ELF-1 (cell line): ENCODE data around the gene EBF3.
A peak's percentile ranks its signal among the peaks of the same experiment; 100 is the strongest.

Experiments
- DNase-seq: peaks from one replicate; pipeline ENCODE4 v3.0.0-alpha.2; 2016; ENCODE audit warnings: low read depth, low spot score

Gene EBF3, protein sequence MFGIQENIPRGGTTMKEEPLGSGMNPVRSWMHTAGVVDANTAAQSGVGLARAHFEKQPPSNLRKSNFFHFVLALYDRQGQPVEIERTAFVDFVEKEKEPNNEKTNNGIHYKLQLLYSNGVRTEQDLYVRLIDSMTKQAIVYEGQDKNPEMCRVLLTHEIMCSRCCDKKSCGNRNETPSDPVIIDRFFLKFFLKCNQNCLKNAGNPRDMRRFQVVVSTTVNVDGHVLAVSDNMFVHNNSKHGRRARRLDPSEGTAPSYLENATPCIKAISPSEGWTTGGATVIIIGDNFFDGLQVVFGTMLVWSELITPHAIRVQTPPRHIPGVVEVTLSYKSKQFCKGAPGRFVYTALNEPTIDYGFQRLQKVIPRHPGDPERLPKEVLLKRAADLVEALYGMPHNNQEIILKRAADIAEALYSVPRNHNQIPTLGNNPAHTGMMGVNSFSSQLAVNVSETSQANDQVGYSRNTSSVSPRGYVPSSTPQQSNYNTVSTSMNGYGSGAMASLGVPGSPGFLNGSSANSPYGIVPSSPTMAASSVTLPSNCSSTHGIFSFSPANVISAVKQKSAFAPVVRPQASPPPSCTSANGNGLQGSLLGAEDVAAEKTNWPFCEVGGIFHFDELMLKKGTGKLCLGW

DNA sequence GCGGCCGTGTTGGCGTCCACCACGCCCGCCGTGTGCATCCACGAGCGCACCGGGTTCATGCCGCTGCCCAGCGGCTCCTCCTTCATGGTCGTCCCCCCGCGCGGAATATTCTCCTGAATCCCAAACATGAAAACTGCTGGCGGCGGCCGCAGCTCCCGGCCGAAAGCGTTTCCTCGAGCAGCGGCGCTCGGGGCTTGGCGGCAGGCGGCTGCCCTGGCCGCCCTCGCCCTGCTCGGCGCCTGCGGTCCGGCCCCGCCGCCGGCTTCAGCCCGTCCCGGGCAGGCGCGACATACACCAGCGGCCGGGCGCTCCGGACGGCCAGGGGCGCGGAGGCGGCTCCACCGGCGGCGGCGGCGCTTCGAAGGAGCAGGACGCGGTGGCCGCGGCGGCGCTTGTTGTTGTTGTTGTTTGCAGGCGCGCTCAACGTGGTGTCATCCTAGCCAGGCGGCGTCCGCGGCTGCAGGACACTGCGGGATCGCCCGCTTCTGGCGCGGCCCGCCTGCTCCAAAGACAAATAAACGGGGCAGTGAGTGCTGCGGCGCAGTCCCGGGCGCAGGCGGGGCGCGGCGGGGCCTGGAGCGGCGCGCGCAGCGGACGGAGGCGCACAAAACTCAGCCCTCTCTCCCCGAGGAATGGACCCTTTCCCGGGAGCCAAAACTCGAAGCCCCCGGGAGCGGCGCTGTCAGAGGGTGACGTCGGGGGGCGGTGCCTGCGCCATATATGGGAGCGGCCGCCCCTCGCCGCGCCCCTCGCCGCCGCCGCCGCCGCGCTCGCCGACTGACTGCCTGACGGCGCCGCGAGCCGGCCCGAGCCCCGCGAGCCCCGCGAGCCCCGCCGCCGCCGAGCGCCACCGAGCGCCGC, at the start of gene EBF3:
Gene EBF3, minus strand, starts transcription at position 634 of the 861 bp plus-strand sequence. Its CDS starts 506 bp downstream, at position 128.
- DNase-seq = peak; percentile 91

DNA sequence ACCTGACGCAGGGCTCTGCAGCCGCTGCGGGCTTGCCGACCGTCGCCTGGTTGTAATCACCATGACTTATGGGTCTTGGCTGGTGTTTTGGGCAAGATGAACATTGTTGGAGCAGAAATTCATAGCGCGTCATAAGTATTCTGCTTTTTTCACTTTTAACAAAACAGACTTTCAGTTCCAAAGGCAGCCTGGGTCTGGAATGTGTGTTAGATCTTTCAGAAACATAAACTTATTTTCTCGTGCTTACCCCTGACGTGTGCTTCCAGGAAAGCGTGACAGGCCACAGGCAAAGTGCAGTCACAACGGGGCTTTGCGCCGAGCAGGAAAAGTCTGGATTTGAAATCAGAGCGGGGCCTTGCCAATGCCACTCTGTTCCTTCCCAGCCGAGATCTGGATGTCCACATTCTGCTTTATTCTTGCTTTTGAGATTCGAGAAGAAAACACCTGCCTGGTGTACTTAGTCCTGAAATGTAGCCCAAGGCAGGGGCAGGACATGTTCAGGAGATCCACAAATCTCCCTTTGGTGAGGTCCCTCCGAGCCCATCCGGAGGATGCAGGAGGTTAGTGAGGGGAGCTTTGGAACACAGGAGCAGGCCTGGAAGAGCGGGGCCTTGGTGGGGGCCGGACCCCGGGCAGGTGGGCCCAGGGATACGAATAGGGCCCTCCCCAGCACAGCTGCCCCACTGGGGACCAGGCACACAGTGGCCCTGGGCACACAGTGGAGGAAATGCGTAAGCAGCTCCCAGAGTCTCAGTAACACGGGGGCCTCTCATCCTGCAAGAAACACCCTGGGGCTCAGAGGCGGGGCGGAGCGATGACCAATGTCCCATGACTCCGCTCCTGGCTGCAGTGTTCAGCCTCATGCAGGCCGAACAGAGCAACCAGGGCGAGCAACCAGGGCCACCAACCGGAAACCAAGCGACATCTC, 49.5 kb upstream of the EBF3 start:
- DNase-seq = no peak

DNA sequence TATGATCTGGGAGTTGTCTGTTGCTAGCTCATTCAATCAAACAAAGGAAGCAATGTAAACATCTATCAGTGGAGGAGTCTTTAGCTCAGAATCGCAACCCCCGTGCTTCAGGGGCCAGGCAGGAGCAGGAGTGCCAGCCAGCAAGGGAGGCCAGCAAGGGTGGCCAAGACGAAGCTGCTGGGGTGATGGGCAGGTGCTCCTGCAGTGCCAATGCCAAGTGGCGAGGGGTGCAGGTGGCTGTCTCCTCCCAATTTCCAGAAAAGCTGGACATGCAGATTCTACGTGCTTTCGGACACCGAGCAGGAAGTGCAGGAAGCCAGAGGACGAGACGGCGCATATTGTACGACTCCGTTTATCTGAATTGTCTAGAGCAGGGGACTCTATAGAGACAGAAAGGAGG, 48.1 kb upstream of the EBF3 start:
- no peak for DNase-seq

DNA sequence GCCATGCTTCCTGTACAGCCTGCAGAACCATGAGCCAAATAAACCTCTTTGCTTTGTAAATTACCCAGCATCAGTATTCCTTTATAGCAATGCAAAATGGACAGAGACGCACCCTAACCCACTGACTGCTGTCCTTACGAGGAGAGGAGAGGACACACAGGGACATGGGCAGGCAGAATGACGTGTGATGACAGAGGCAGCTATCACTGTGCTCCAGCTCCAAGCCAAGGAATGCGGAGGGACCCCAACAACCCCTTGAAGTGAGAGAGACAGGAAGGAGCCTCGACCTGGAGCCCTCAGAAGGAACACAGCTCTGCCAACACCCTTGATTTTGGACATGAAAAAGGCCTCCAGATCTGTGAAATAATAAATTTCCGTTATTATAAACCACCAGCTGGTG, 46.6 kb upstream of the EBF3 start:
- DNase-seq = no peak

DNA sequence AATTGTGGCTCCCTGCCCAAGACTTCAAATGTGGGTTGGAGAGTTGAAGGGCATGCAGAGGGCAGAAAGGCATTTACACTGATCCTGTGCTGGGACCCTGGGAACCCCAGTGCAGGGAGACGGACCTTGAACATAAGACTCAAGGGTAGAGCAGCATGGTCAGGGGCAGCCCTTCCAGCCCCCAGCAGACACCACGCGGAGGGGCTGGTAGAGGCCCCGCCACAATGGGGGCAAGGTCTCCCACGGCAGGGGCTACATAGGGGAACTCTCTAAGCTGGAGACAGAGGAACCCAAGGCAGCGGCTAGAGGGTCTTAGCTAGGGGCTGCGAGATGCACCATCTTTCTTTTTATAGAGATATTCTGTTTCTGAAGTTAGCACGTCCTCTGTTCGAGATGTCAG, 45.2 kb upstream of the EBF3 start:
- no peak for DNase-seq

DNA sequence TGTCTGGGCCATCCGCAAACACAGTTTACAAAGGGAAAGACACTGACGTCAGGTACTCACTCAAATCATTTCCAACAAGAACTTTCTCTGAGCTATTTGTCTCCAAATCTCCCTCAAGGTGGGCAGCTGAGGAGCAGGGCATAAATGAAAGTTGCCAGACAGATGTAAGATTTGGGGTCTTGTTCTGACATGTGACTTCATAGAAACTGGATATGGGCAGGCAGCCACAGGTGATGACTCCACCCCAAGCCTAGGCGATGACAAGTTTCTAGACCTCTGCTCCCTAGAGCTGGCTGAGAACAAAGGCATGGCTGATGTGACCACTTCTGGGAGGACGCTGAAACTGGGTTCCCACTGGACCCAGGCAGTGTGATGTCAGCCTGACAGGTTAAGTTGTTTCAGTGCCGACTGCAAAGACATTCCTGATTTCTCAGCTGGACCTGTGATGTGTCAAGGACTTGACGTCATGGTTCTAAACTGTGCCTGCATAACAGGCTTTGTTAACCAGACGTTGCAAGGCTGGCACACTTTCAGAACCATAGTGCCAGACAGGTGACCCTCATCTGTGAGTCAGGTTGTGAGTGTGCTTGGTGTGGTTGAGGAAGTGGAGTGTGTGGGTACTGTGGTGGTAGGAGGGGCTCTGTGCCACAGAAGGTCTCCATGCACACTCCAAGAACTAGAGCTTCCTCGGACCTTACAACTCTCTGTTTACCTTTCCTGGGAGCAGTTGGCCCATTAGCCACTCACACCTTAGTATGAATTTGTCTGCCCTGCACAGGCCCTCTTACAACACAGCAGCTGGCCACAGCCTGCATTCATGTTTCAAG, 39.9 kb upstream of the EBF3 start:
- no peak for DNase-seq

DNA sequence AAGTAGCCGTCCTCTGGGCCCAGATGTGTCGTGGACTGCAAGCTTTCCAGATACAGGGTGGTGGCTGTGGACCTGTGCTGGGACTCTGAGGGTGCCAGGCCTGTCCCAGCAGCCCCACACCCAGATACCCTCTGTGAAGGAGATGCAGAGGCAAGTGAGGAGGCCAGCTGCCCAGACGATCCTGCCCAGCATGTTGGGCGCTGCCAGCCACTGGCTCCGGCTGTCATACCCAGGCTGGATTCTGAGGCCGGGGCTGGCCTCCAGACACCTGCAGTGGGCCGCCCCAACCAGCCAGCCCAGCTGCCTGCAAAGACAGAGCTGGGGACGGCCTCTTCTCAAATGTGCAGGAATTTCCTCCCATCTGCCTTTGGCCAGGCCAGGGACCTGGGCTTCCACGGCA, 39.1 kb upstream of the EBF3 start:
- DNase-seq = no peak

DNA sequence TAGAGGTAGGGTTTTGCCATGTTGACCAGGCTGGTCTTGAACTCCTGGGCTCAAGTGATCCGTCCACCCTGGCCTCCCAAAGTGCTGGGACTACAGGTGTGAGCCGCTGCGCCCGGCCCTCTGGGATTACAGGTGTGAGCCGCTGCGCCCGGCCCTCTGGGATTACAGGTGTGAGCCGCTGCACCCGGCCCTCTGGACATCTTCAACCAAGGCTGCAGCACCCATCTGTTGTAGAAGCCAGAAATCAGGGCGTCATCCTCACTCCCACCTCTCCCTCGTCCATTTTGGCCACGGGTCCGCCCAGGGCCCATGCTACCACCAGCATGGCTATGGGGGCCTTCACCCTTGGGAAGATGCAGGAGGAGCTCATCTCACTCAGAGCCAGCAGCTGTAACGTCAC, 38.5 kb upstream of the EBF3 start:
- DNase-seq = no peak

DNA sequence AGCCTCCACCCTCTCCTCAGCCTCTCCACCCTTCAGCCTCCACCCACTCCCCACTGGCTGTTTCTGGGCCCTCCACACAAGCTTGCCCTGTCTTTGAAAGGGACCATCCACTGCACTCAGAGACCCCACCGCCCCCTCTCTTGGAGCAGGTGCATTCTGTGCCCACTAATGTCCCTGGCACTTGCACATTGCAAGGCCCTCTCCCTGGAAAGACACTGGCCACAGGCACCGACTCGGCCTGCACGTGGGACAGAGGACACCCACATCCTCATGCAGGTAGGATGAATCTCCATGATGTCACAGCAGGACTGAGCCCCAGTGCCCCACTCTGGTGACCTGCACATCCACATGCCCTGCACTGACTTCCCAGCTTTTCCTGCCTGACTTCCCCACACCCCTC, 36.8 kb upstream of the EBF3 start:
- DNase-seq = no peak

DNA sequence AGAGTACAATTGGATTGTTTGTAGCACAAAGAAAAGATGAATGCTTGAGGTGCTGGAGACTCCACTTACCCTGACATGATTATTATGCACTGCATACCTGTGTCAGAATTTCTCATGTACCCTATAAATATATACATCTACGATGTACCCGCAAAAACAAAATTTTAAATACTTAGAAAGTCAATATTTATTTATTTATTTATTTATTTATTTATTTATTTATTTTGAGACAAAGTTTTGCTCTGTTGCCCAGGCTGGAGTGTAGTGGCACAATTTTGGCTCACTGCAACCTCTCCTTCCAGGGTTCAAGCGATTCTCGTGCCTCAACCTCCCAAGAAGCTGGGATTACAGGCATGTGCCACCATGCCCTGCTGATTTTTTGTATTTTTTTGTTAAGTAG, 35.1 kb upstream of the EBF3 start:
- DNase-seq = no peak

DNA sequence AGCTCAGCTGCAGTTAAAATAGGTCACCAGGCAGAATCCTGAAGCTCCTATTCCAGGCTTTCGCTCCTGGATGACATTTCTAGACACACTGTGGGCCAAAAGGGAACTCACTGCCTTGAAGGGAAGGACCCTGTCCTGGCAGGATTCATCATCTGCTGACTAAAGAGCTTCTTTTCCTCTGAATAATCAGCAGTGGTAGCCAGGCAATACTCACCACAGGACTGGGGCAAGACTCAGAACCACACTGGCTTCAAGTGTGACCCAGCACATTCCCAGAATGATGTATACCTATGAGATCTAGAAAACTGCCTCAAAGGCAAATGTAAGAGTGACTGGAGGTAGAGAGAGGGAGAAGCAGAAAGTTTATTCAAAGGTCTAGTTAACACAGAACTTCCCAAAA, 29.5 kb upstream of the EBF3 start:
- peak; percentile 34 for DNase-seq

DNA sequence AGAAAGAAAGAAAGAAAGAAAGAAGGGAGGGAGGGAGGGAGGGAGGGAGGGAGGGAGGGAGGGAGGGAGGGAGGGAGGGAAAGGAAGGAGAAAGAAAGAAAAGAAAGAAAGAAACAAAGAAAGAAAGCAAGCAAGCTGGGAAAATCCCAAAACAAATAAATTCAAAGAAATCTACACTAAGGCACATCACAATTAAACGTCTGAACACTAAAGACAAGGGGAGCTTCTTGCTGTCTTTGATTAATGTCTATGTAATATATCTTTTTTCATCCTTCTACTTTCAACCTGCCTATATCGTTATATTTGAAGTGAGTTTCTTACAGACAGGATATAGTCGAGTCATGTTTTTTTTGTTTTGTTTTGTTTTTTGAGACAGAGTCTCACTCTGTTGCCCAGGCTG, 28.3 kb upstream of the EBF3 start:
- no peak for DNase-seq

DNA sequence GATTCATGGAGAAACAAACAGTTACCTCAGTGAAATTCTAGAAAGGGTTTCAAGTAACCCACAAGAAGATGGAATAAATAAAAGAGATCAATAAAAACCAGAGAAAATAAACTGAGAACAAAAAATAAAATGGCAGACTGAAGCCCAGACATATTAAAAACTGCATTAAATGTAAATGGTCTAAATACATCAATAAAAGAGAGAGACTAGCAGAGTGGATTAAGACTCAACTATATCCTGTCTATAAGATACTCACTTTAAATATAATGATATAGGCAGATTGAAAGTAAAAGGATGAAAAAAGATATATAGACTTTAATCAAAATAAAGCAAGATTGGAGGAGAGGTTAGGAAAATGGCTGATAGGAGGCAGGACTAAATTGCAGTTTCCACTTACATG, 18.8 kb upstream of the EBF3 start:
- no peak for DNase-seq

DNA sequence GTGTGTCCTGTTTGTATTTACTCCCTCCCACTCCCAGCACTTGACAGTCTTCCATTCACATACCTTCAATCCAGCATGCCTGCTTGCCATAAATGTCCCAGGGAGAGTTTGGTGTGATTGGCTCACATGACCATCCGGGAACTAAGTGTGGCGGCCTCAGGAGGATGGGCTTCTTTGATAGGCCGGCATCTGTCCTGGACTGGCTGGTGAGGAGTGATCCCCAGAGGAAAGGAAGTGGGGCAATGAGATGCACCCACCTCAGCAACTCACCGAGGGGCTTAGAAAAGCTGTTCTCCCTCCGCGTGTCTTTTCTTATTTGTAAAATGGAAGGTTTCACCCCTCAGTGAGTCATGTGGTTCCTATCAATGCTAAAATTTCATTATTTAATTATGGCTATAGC, 14.9 kb upstream of the EBF3 start:
- no peak for DNase-seq

DNA sequence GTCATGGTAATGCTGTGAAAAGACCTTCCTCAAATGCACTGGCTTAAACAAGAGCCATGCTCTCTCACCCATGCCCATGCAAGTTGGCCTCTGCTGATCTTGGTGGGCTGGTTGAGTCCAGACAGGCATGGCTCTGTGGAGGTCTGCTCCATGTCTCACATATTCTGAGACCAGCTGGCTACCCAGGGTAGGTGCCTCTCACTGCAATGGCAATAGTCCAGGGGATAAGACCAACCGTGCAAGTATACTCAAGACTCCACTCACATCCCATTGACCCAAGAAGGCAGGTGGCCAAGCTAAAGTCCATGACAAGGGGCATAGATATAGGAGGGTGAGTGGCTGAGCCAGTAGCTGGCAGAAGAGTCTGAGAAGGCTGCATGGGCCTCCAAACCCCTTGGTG, 14.2 kb upstream of the EBF3 start:
- DNase-seq = no peak

DNA sequence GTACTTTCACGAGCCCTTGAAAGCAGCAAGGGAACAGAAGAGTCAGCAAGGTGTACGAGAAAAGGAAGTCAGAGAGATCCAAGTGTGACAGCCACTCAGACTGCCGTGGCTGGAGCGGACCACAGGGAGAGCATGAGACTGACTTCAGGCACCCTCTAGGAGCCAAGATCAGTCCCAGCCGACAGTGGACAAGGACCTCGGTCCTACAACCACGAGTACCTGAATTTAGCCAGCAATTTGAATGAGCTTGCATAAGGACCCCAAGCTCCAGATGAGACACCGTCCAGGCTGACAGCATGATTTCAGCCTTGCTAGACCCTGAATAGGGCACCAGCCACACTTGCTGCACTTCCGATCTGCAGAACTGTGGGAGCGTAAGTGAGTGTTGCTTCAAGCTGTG, 13.7 kb upstream of the EBF3 start:
- DNase-seq = no peak

DNA sequence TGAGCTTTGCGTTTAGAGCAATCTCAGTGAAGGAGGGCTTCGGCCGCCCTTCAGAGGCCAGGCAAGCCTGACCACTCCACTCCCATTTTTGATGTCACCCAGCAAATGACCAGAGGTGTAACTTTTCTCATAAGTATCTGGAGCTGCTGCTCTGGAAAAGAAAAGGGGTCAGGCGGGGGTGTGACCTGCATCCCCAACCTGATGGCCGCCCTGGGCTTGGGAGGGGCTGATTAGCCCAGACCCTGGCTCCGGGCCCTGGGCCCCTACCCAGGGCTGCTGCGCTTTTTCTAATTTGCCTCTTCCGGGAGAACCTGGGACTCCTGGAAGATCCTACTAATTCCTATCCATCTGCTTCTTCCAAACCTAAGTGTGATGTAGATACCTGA, 9.6 kb upstream of the EBF3 start:
- no peak for DNase-seq

DNA sequence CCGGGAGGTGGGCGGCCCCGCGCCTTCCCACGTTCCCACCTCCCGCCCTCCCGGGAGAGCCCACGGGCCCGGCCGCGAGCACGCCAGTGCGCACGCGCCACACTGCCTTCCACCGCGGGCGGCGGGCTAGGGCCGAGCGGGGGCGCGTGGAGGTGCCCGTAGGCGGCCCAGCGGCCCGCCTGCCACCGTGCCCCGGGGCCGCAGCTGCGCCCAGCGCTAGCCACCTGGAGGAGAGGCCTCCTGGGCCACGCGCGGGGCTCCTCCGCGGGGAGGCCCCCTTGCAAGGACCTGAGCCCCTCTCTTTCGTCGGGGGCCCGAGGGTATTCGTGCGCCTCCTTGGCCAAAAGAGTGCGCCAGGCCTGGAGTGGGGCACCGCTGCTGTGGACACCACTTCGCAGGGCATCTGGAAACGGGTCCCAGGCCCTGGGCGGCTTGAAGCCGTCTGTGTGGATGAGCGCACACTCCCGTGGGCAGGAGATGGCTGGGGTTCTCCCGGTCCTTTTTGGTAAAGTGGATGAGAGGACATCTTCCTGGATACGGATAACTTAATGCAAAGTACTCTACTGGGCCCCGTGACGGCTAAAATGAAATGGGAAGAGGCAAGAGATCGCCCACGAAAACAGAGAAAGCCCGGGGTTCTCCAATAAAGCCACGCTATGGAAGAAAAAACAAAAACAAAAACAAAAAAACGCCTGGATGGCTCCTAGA, 9.0 kb upstream of the EBF3 start:
- no peak for DNase-seq

DNA sequence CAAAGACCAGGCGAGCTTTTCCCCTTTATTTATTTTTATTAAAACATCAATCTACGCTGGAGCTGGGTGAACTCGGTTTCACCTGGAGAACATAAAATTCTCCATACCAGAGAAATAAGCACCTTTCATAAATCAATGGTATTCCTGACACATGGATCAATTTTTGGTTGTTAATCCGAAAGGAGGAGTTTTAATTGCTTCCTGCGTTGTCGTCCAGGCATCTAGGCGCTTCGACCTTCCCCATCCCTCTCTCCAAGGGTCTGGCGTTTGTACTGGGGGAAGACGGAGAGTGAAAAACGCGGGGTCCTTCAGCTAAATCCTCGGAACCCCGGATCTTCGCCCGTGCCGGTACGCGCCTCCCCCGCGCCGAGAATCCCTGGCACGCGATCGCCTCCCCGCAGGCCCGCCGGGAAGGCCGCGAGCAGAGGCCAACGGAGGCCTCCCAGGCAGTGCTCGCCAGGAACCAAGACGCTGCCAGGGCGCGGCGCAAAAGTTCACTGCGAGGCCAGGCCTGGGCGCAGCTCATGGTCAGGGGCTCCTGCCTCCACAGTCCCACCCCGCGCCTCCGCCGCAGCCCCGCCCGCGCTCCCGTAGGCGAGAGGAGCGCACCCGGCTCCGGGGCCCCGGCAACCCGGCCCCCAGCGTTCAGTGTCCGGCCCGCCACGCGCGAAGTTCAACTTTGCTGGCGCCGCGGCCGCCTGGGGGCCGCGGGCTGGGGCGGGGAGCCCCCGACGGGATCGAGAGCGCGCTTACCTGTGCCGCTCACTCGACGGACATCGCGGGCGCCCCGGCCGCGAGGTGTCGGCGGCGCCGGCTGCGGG, 8.3 kb upstream of the EBF3 start:
- DNase-seq = peak; percentile 35
